ENCODE data around the gene TSR1. TPM values are rescaled to one million over a fixed set of nuclear protein-coding genes. Genes with fewer than 3 reads are reported as not detected.
A peak's percentile ranks its signal among the peaks of the same experiment; 100 is the strongest.

TSR1 gene
- total and polyA plus RNA-seq, 2 experiments from 2014 or later: 21.2 to 22.0 TPM

- Histone ChIP-seq H3K79me2 (peaks cover 36% of the 10 kb centered on the region), H3K27me3 (no peaks in the 10 kb centered on the region), H3K36me3 (replicated peaks; ENCODE audit: insufficient read depth, low read depth) (no peaks in the 10 kb centered on the region), H3K4me3 (peak overlapping the region; percentile 64), H3K9me3 (ENCODE audit: low read depth) (no peaks in the 10 kb centered on the region), H3K4me1 (ENCODE audit: insufficient read depth) (peaks cover 8% of the 10 kb centered on the region), H3K9me2 (replicated peaks; ENCODE audit: insufficient read depth) (no peaks in the 10 kb centered on the region), H3K27ac (peak overlapping the region; percentile 85), H4K20me1 (ENCODE audit: insufficient read depth, poor library complexity, severe bottlenecking) (no peaks in the 10 kb centered on the region), H2AFZ (peak overlapping the region; percentile 82), H3K4me2 (peak overlapping the region; percentile 100)
- TF ChIP-seq EZH2 (IDR thresholded peaks at IDR 0.05; ENCODE audit: borderline replicate concordance) (no peak), EZH2phosphoT487 (IDR thresholded peaks at IDR 0.05; ENCODE audit: low read depth, severe bottlenecking, unreplicated experiment) (no peak), CTCF (IDR thresholded peaks at IDR 0.05; ENCODE audit: poor library complexity) (no peak)
- peak; percentile 84 for DNase-seq (ENCODE audit: low spot score)
- WGBS (ENCODE audit: low lambda C conversion rate, missing lambda C conversion rate): under 1% methylated on average over 26 of the region's 92 CpGs
Measured at GRCh38 chr17:2337544-2338314, 1.5 kb upstream of the TSR1 start.

GRCh38 chr17:2336852-2337543 lies 741 bp upstream of the TSR1 start, which contains the start of gene SGSM2:
TSS of gene SGSM2 (plus strand) at chr17:2337501. CDS start at chr17:2337689, 188 bp downstream.
- Histone ChIP-seq H3K9me2 (replicated peaks; ENCODE audit: insufficient read depth) (no peaks in the 10 kb centered on the region), H3K36me3 (replicated peaks; ENCODE audit: insufficient read depth, low read depth) (no peaks in the 10 kb centered on the region), H4K20me1 (ENCODE audit: insufficient read depth, poor library complexity, severe bottlenecking) (no peaks in the 10 kb centered on the region), H3K27ac (peak within 1 kb of the TSS; percentile 85), H3K4me2 (peak within 1 kb of the TSS; percentile 100), H3K27me3 (no peaks in the 10 kb centered on the region), H2AFZ (peak within 1 kb of the TSS; percentile 95), H3K9me3 (ENCODE audit: low read depth) (no peaks in the 10 kb centered on the region), H3K79me2 (peaks cover 36% of the 10 kb centered on the region), H3K4me1 (ENCODE audit: insufficient read depth) (peaks cover 8% of the 10 kb centered on the region), H3K4me3 (peak within 1 kb of the TSS; percentile 64)
- DNase-seq (ENCODE audit: low spot score): peak; percentile 77
- no peak for TF ChIP-seq EZH2 (IDR thresholded peaks at IDR 0.05; ENCODE audit: borderline replicate concordance)
- no peak for TF ChIP-seq CTCF (IDR thresholded peaks at IDR 0.05; ENCODE audit: poor library complexity)
- TF ChIP-seq EZH2phosphoT487 (IDR thresholded peaks at IDR 0.05; ENCODE audit: low read depth, severe bottlenecking, unreplicated experiment): no peak
- 1% methylated on average over 46 of the region's 77 CpGs for WGBS (ENCODE audit: low lambda C conversion rate, missing lambda C conversion rate)

GRCh38 chr17:2335726-2336214 lies 487 bp downstream of the TSR1 start:
- Histone ChIP-seq H3K79me2 (peaks cover 33% of the 10 kb centered on the region), H3K4me2 (peak overlapping the region; percentile 97), H4K20me1 (ENCODE audit: insufficient read depth, poor library complexity, severe bottlenecking) (no peaks in the 10 kb centered on the region), H3K27ac (peak overlapping the region; percentile 56), H3K36me3 (replicated peaks; ENCODE audit: insufficient read depth, low read depth) (no peaks in the 10 kb centered on the region), H3K4me1 (ENCODE audit: insufficient read depth) (peaks cover 8% of the 10 kb centered on the region), H3K4me3 (peak overlapping the region; percentile 88), H3K27me3 (no peaks in the 10 kb centered on the region), H3K9me2 (replicated peaks; ENCODE audit: insufficient read depth) (no peaks in the 10 kb centered on the region), H3K9me3 (ENCODE audit: low read depth) (no peaks in the 10 kb centered on the region), H2AFZ (peak overlapping the region; percentile 61)
- TF ChIP-seq EZH2phosphoT487 (IDR thresholded peaks at IDR 0.05; ENCODE audit: low read depth, severe bottlenecking, unreplicated experiment): no peak
- TF ChIP-seq EZH2 (IDR thresholded peaks at IDR 0.05; ENCODE audit: borderline replicate concordance): no peak
- no peak for TF ChIP-seq CTCF (IDR thresholded peaks at IDR 0.05; ENCODE audit: poor library complexity)
- DNase-seq (ENCODE audit: low spot score): peak; percentile 11
- 6% methylated on average over 17 of the region's 17 CpGs for WGBS (ENCODE audit: low lambda C conversion rate, missing lambda C conversion rate)

Measured in hepatocyte (in vitro differentiated cells).